Stimulated activated CD4-positive, alpha-beta T cell treated with anti-CD3 and anti-CD28 coated beads, TNF-alpha, amount 100 ng/mL, for 48 hours (primary cell): ENCODE measurements around the gene PLEKHD1.
A peak's percentile ranks its signal among the peaks of the same experiment; 100 is the strongest.
"Not testable (repeated sequence)": the region's sequence is repeated elsewhere in the genome, so short reads cannot be mapped to it uniquely, and the experiment has no call there.

ENCODE experiments used
- DNase-seq, 3 donors: peaks; one replicate each; pipeline ENCODE4 v3.0.0-alpha.2; 2020; ENCODE audit warnings: low read depth in 3 of 3

Gene PLEKHD1

GRCh38 chr14:69484444-69485314 is at the start of gene PLEKHD1:
Gene PLEKHD1 (plus strand): TSS chr14:69484728. CDS start chr14:69484966, 238 bp downstream.
- DNase-seq: no peak

- DNase-seq: no peak
Measured at GRCh38 chr14:69439521-69440270, 44.8 kb upstream of the PLEKHD1 start.

- no peak for DNase-seq
Measured at GRCh38 chr14:69441948-69442347, 42.6 kb upstream of the PLEKHD1 start.

- DNase-seq: no peak
Measured at GRCh38 chr14:69443296-69443805, 41.2 kb upstream of the PLEKHD1 start.

GRCh38 chr14:69449216-69449615 is 35.3 kb upstream of the PLEKHD1 start:
- no peak for DNase-seq

- DNase-seq: no peak
Measured at GRCh38 chr14:69451941-69452340, 32.6 kb upstream of the PLEKHD1 start.

GRCh38 chr14:69458350-69458749 is 26.2 kb upstream of the PLEKHD1 start:
- no peak for DNase-seq

GRCh38 chr14:69459122-69459521 is 25.4 kb upstream of the PLEKHD1 start:
- no peak for DNase-seq

GRCh38 chr14:69460093-69460701 is 24.3 kb upstream of the PLEKHD1 start:
- peak in 2 of 3 donors; percentile 32 to 33 for DNase-seq

GRCh38 chr14:69464379-69464778 is 20.1 kb upstream of the PLEKHD1 start:
- DNase-seq: no peak

- DNase-seq: no peak
Measured at GRCh38 chr14:69464829-69465228, 19.7 kb upstream of the PLEKHD1 start.

GRCh38 chr14:69468949-69469348 is 15.6 kb upstream of the PLEKHD1 start:
- DNase-seq: no peak

- no peak for DNase-seq
Measured at GRCh38 chr14:69471436-69471835, 13.1 kb upstream of the PLEKHD1 start.

GRCh38 chr14:69471916-69472315 is 12.6 kb upstream of the PLEKHD1 start:
- DNase-seq: no peak

GRCh38 chr14:69473260-69473659 is 11.3 kb upstream of the PLEKHD1 start:
- DNase-seq: no peak

GRCh38 chr14:69473946-69474345 is 10.6 kb upstream of the PLEKHD1 start:
- no peak for DNase-seq

GRCh38 chr14:69475194-69475818 is 9.2 kb upstream of the PLEKHD1 start:
- no peak for DNase-seq

- DNase-seq: not testable (repeated sequence)
Measured at GRCh38 chr14:69476824-69477450, 7.6 kb upstream of the PLEKHD1 start.

GRCh38 chr14:69478055-69478454 is 6.5 kb upstream of the PLEKHD1 start:
- DNase-seq: not testable (repeated sequence)

- no peak for DNase-seq
Measured at GRCh38 chr14:69479696-69480095, 4.8 kb upstream of the PLEKHD1 start.

GRCh38 chr14:69480136-69480535 is 4.4 kb upstream of the PLEKHD1 start:
- no peak for DNase-seq
